HG03432 (cell line): ENCODE measurements around the gene R3HDM1.
"Not testable (repeated sequence)": the region's sequence is repeated elsewhere in the genome, so short reads cannot be mapped to it uniquely, and the experiment has no call there.

ENCODE experiments used
- ATAC-seq: cut with Tn5 transposase; IDR thresholded peaks from one replicate; pipeline ENCODE4 v1.9.1; 2021; ENCODE audit warnings: mild to moderate bottlenecking, moderate library complexity; ENCODE audit not compliant: unreplicated experiment

Gene R3HDM1

GRCh38 chr2:135701442-135701841 is 170.2 kb downstream of the R3HDM1 start:
- ATAC-seq = no peak

- no peak for ATAC-seq
These were observed 172.0 kb downstream of the R3HDM1 start for GRCh38 chr2:135703300-135703699.

GRCh38 chr2:135704075-135704474 is 172.8 kb downstream of the R3HDM1 start:
- not testable (repeated sequence) for ATAC-seq

GRCh38 chr2:135708159-135708558 is 176.9 kb downstream of the R3HDM1 start:
- ATAC-seq = no peak

GRCh38 chr2:135709992-135710391 is 178.7 kb downstream of the R3HDM1 start:
- peak; percentile 64 for ATAC-seq

- not testable (repeated sequence) for ATAC-seq
These were observed 183.8 kb downstream of the R3HDM1 start for GRCh38 chr2:135715086-135715485.

- ATAC-seq = no peak
These were observed 196.9 kb downstream of the R3HDM1 start for GRCh38 chr2:135728064-135728743.

GRCh38 chr2:135732561-135732960 is 201.3 kb downstream of the R3HDM1 start:
- no peak for ATAC-seq

GRCh38 chr2:135733045-135733444 is 201.8 kb downstream of the R3HDM1 start:
- no peak for ATAC-seq

GRCh38 chr2:135736546-135736945 is 205.3 kb downstream of the R3HDM1 start:
- no peak for ATAC-seq

- no peak for ATAC-seq
These were observed 208.9 kb downstream of the R3HDM1 start for GRCh38 chr2:135740206-135740605.

GRCh38 chr2:135741043-135741394 is 209.7 kb downstream of the R3HDM1 start:
- ATAC-seq = no peak

- ATAC-seq = peak; percentile 94
These were observed 210.4 kb downstream of the R3HDM1 start, which contains the start of gene UBXN4 for GRCh38 chr2:135741395-135742324. UBXN4 (plus strand) TSS chr2:135741855; CDS start chr2:135741930, 75 bp downstream.

- ATAC-seq = peak; percentile 27
These were observed 211.1 kb downstream of the R3HDM1 start for GRCh38 chr2:135742325-135742757.

- ATAC-seq = no peak
These were observed 212.6 kb downstream of the R3HDM1 start for GRCh38 chr2:135743860-135744259.

- ATAC-seq = no peak
These were observed 213.6 kb downstream of the R3HDM1 start for GRCh38 chr2:135744760-135745314.

- no peak for ATAC-seq
These were observed 214.3 kb downstream of the R3HDM1 start for GRCh38 chr2:135745545-135745944.

- ATAC-seq = no peak
These were observed 224.3 kb downstream of the R3HDM1 start for GRCh38 chr2:135755573-135755972.

- ATAC-seq = no peak
These were observed 225.4 kb downstream of the R3HDM1 start for GRCh38 chr2:135756692-135757091.

GRCh38 chr2:135762022-135762421 is 230.7 kb downstream of the R3HDM1 start:
- ATAC-seq = no peak

GRCh38 chr2:135762530-135762929 is 231.2 kb downstream of the R3HDM1 start:
- ATAC-seq = no peak

GRCh38 chr2:135768863-135769262 is 237.6 kb downstream of the R3HDM1 start:
- no peak for ATAC-seq
